NCI-H187 treated with DMSO at 0.1 percent for 48 hours (cell line): ENCODE results near the gene MYO15B.
"Not testable (repeated sequence)": the region's sequence is repeated elsewhere in the genome, so short reads cannot be mapped to it uniquely, and the experiment has no call there.

ENCODE experiments used
- DNase-seq: peaks from one replicate; lab custom pipeline; 2025; lab: John Stamatoyannopoulos, UW

The MYO15B gene

DNA sequence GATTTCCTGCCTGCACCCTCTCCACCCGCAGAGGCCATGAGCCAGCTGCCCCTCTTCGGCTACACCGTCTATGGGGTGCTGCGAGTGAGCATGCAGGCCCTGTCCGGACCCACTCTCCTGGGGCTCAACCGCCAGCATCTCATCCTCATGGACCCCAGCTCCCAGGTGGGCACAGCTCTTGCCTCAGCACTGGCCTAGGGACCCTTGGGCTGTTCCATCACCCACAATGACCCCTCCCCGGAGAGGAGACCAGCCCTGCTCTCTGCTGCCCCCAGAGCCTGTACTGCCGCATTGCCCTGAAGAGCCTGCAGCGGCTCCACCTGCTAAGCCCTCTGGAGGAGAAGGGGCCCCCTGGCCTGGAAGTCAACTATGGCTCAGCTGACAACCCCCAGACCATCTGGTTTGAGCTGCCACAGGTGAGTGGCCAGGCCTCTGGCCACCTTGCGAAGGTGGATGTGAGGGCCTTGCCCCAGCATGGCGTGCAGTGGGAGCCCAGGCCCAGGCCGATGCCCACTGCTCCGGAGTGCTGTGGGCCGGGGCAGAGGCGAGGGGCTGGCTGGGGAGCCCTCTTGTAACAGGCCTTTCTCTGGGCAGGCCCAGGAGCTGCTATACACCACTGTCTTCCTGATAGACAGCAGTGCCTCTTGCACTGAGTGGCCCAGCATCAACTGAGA, 38.4 kb downstream of the MYO15B start:
- DNase-seq = no peak

DNA sequence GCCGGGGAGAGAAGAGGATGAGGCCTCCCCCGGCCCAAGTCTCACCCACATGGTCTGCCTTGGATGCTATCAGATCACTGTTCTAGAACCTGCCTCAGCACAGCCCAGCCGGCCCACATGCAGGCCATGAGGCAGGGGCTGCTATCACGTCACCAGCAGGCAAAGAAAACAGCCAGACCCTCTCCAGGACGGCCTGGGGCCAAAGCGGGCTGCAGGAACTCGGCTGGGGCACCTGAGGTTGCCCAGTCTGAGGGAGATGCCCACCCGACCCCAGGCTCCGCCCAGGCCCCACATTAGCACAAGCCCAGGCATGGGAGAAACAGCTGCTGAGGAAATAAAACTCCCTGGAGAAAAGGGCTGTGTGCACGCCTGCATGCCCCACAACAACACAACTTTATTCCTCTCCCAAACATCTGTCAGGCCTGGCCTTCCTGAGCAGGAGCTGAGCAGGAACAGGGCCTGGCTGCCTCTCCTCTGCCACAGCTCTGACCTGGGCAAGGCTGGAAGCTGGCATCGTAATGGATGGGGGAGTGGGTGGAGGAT, 39.0 kb downstream of the MYO15B start:
- DNase-seq = no peak

DNA sequence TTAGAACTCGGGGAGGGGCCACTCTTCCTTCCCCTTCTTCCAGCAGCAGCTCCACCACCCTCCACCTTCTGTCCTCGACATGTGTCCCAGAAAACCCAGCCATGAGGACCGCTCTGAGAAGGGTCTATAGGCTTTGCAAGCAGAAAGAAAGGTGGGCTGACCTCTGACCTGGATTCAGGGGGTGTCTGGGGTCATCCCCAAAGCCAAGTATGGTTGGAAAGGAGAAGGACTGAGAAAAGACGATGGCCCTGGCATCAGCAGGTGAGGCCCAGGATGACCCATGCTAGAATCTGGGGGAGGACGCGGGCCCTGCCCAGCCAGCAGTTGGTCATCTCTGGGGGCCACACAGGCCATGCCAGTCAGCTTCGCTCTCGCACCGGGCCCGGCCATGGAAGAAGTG, 39.5 kb downstream of the MYO15B start:
- DNase-seq = no peak

DNA sequence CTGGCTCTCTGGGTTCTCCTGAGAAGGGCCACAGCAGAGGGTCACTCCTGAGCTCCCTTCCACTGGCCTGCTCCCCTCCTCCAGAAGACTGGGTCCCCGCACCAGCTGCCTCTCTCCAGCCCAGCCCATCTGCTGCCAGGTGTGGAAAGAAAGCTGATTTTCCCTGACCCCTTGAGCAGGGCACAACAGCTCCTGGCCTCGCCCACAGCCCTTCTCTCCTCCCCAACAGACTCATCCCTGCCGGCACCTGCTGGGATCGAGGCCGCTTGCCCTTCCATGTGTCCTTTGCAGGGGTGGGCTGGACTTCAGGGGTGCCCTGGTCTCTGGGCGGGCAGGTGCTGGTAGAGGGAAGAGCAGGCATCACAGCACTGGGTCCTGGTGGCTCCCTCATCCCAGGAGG, 40.8 kb downstream of the MYO15B start:
- no peak for DNase-seq

DNA sequence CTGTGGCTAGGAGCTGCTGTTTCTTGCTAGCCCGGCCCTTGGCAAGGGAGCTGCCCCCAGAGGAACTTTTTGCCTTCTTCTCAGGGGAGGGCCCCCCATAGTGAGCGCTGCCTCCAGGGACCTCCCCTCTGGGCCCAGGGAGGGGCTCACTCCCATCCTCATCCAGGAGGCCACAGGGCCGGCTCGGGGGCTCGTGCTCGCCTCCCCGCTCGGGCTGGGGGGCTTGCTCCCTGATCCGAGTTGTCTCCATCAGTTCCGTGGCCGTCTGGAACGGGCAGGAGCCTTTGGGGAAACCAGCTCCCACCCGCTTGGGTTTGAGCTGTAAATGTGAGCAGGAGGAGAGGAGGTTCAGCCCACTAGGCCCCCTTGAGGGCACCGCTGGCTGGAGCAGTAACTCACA, 41.6 kb downstream of the MYO15B start:
- no peak for DNase-seq

DNA sequence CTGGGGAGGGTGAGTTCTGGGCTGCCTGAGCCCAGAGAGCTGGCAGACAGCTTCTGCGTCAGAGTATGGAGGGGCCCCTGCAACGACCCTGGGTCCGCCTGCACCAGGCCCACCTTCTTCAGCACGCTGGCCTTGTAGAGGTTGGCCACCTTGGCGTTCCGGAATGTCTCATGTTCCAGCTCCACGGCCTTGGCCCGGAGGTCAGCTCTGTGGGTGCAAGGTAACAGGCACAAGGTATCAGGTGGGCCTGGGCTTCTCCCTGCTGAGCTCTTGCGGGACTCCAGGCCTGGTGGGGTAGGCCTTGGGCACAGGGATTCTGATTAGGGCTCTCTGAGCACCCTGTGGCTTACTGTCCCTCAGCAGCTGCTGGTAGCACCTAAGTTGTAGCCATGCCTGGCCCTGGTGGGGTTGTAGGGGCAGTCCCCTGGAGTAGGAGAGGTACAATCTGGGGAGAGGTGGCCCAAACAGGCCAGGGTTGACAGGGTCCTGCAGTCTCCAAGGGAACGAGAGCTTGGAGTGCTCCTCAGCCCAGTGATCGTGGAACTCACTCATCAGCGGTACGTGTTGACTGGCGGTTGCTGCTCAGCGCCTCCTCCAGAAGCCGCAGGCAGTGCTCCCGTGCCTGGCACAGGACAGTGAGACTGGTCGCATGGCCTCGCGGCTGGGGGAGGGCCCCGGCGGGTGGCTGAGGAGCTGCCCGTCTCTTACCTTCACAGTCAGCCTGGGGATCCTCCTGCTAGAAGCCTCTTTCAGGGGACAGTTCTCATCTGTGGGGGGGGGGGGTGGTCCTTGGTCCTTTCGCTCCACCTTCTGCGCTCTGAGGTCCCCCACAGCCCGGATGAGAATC, 42.7 kb downstream of the MYO15B start:
- no peak for DNase-seq

DNA sequence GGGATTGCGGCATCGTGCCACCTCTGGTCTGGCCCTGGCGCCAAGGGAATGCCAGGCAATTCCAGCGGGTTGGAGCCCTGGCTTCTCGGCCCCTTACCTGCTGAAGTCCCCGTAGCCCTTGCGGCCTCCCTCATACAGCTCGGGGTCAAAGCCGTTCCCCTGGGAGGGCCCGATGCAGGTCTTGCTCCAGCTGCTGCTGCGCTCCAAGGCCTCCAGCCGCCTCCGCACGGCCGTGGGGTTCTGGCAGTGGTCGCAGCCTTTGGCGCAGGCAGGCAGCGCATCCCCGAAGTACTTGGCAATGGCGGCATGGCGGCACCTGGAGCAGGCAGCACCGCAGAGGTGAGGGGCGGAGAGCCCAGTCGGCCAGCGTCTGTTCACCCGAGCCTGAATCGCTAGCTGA, 43.8 kb downstream of the MYO15B start:
- DNase-seq = no peak

DNA sequence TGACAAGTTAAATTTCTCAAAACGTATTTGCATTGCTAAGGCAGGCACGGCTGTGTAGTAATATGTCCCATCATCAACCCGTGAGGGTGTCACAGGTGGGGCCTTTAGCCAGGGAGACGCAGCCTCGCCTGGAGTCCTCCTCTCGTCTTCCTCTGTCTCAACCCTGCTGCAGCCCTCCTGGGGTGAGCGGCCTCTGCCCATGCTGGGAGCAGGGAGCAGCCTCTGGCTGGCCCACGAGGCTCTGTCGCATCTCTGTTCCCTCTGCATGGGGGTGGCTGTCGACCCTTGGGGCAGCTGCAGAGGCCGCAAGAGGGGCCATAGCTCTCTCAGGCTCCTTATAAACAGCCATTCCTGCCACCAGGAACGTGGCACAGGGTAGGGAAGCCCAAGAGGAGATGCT, 44.8 kb downstream of the MYO15B start:
- no peak for DNase-seq

DNA sequence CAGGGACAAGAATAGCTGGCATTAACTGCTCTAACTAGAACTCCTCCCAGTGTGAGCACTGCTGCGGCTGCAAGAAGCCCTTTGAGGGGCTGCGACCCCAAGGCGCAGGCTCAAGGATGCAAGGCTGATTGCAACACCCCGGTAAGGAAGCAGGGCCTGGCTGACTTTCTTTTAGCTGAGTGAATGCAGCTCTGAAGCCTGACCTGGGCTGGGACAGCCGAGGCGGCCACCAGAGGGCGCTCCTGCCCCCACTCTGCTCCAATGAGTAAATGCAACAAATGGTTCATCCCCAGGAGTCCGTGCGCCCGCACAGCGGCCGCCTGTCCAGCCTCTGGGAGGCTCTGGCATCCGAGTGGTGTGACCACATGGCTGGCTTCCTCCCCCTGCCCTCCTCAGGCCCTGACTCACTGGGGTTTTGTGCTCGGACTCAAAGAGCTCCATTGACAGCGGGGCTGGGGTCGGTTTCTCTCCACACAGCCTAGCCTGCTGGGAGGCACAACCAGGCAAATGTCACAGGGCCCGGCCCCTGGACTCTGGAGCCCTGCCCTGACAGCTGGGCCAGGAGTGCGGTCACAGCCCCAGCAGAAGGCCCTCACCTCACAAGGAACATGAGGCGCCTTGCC, 45.4 kb downstream of the MYO15B start, which contains the start of gene SMIM5:
Gene SMIM5, plus strand, starts transcription at position 572 of the 623 bp plus-strand sequence. CDS start 6,768 bp downstream, outside the sequence.
- no peak for DNase-seq

DNA sequence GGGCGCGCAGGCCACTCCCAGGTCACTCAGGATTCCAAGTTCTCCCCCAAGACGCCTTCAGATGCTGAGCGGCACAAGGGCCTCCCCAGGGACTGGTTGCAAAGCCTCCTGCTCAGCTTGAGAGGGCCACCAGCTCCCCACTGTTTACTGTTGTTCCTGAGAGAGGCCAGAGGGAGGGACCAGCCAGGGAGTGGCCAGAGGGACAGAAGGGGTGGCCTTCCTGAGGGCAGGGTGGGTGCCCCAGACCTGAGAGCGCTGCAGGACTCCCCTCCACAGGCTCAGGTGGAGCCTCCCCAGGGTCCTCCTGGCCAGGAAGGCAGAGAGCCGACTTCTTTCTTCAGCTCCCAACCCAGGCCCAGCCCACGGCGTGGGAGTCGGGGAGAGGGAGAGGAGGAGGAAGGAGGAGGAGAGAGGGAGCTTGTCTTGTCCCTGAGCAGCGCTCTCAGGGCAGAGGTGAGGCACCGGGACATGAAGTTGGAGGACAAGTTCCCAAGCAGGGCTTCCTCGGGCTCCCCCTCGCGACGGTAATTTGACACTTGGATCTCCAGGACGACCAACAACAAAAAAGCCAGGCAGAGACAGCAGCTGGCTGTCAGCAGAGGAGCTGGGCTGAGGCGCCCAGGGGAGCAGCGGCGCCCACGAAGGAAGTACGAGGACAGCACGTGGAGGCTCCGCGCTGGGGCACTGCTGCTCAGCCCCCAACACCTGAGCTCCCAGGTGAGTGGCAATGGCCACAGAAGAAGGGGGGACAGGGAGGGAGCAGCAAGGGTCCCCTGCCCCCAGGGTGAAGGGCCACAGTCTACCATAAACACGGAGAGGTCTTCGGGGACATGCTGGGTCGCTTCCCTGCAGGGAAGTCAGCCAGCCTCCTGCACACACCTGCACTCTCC, 46.1 kb downstream of the MYO15B start:
- peak; percentile 36 for DNase-seq

DNA sequence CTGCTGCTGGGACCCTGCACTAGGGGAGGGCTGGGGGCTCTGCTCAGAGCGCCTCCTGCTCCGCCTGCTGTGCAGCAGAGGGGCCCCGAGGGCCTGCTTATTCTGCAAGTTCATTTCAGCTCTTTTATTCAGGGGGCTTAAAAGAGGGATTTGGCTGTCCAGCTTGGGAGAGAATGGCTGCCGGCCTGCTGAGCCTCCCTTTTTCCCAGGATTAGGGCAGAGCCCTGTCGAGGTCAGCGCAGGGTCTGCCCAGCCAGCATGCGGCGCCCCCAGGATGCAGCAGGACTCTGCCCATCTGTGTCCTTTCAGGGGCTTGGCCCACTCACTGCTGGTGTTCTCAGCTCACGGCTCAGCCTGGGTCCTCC, 46.8 kb downstream of the MYO15B start:
- no peak for DNase-seq

DNA sequence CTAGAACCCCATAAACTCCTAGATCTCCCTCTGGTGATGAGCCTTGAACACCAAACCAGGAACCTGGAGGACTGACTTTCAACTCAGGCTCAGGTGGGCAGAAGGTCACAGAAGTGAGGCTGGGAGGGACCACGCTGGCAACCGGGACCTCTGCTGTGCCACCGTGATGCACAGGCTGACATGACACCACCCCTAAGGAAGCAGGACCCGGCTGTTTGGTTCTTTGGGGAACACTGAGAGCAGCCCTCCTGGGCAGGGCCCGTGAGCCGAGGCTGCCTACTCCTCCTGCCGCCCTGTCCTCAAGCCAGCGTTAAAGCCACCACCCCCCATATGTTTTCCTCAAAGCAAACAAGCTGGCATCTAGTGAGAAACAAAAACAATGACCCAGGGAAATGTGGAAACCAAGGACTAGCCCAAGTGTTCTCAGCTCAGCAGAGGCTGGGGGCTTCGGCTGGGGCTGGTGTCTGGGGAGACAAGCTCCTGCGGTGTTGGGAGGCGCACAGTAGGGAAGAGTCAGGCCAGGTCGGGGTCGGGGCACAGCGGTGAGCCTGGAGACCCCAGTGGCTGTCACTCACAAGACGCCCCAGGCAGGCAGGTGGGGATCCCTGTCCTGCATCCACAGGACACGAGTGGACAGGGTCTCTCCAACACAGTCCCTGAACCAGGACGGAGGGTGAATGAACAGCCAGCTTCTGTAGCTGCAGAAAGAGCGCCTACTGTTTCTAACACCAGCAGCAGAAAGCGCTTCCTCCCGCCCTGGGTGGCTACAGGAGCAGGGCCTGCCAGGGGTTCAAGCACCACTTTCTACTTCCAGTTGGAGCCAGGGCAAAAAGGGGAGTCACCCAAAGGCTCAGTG, 47.4 kb downstream of the MYO15B start:
- no peak for DNase-seq

DNA sequence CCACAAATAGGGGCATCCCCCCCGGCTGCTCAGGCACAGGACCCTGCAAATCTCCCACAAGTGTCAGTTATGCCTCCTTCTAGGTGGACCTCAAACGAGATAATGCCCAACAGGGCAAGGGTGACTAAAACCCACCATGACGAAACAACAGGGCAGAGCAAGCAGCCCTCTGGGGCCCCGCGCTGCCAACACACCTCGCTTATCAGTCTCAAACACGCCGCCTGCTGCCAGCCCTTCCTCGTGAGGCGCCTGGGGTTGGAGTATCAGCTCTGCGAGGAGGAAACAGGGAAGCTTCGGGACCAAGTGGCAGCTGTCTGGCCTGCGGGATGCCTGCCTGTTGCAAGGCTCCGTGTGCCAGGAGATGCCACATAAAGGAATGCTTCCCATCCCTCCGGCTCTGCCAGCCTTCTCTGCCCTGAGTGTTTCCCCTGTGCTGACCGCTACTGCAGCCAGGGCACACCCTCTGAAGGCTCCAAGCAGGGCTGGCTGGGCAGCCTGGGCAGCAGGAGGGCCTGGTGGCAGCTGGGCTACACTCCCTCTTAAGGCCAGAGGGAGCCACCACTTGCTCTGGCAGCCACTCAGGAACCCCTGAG, 48.1 kb downstream of the MYO15B start:
- DNase-seq = no peak

DNA sequence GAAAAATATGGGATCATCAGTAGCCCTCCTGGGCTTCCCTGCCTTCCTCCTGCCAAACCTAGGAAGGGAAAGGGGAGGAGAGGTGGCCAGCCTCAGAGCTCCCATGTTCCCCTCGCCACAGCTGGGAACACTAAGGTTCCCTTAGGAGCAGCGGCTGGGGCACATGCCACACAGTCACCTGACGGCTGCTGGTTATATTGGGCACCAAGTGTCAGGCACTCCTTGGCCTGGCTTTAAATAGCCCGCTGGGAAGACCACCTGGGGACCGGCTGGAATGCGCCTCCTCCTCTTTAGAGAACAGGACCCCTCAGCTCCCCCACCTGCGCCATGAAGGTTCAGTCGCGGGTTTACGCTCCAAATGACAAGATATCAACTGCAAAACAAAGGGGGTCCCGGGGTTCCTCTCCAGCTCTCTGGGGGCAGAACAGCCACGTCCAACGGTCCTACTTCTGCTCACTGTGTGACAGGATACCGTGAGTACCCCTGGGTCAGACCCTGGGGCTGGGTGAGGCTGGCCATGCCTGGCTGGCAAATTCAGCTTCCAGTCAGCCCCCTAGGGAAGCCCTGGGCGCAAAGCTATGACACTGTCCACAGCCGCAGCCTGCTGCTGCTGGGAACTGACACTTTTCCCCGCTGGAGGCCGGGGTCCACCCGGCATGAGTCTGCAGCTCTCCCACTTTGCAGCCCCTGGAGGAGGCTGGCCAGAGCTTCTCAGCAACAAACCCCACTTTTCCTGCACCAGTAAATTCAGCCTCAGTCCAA, 49.0 kb downstream of the MYO15B start:
- no peak for DNase-seq

DNA sequence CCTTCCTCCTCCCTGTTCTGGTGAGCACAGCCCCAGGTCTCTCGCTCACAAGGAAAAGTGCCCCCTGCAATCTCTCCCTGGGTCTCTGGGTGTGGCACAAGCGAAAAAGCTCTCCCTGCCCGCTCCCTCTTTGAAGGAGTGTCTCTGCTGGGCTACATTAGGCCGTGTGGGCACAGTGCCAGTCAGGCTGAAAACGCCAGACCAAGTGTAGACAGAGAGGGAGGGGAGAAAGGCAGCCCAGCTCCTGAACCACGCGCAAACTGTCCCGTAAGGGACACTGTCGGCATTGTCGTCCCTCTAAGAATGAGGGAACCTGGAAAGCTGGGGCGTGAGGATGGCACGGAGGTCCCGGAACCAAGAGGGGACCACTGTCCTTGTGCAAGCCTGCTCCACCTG, 49.5 kb downstream of the MYO15B start:
- DNase-seq = no peak

DNA sequence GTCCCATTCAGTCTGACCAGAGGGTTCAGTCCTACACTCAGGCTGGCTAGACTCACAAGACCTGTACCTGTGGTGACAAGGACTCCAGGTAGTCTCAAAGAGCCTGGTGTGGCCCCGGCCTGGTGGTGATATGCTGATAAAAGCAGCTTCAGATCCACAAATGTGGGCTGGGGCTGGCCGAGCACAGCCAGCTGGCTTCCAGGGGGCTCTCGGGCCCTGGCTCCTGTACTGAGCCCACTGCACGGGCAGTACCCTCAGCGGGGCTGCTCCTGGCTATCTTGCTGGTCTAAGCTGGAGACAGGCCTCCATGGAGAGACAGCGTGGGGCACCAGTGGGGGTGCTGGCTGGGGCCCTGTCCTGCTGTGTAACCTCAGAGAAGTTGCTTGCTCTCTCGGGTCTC, 50.0 kb downstream of the MYO15B start:
- DNase-seq = no peak

DNA sequence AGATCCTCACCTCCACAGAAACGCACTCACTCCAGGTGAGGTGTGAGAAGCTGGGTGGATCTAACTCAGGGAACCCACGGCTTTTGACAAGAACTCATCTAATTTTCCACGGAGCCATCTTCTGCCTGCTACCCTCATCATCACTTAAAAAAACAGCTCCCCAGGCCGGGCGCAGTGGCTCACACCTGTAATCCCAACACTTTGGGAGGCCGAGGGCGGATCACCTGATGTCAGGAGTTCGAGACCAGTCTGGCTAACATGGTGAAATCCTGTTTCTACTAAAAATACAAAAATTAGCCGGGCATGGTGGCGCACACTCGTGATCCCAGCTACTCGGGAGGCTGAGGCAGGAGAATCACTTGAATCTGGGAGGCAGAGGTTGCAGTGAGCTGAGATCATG, 50.4 kb downstream of the MYO15B start:
- not testable (repeated sequence) for DNase-seq

DNA sequence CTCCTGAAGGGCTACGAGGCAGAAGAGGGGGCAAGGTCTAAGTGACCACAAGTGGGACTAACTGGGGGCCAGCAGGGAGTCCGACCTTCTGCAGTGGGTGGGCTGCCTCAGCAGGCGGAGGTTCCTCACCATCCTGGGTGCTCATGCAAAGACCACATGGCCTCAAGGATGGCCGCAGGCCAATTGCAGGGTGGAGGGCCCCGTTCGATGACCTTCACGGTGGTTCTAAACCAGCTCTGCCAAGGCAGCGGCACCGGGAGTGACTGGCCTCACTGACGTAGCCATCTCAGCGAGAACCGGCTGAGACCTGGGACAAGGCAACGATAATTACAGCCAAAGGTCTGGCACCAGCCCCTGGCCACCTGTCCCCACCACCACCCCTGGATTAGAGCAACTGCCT, 51.3 kb downstream of the MYO15B start:
- DNase-seq = no peak

DNA sequence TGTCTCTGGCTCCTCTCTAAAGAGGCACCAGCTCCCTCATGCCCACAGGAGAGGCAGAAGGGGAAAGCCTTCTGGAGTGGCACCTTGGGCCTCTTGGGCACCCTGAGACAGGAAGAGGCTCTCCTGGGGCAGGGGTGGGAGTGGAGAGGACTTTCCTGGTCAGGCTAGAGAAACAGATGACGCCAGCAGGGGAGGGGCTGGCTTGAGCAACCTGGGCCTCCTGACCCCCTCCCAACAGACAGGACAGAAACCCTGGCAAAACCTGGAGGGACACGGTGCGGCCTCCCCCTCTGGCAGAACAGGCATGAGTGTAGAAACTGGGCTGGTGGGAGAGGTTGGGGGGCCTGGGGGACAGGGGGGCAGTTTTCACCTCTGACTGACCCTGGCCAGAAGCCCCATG, 51.7 kb downstream of the MYO15B start:
- DNase-seq = no peak
